ENCODE measurements around the gene MSANTD7.
"Not testable (repeated sequence)": the region's sequence is repeated elsewhere in the genome, so short reads cannot be mapped to it uniquely, and the experiment has no call there.

The MSANTD7 gene

GRCh38 chr10:14815681-14816080 lies 22.4 kb upstream of the MSANTD7 start:
- no peak for TF ChIP-seq SPI1 (IDR thresholded peaks at IDR 0.05; ENCODE audit: borderline replicate concordance, low read depth)
- no peak for TF ChIP-seq GABPA (IDR thresholded peaks at IDR 0.05; ENCODE audit: low read depth)
- Histone ChIP-seq H3K27me3 (ENCODE audit: insufficient read depth, poor library complexity, severe bottlenecking) (no peaks in the 10 kb centered on the region), H3K27ac (replicated peaks) (no peak overlapping the region), H3K4me3 (replicated peaks; ENCODE audit: insufficient read depth, low read length) (no peak overlapping the region)
- DNase-seq (ENCODE audit: low read depth in 1 of 2, low spot score in 1 of 2), result no peak

- not testable (repeated sequence) for DNase-seq (ENCODE audit: low read depth in 1 of 2, low spot score in 1 of 2); H3K27me3 ChIP-seq (ENCODE audit: insufficient read depth, poor library complexity, severe bottlenecking); H3K27ac ChIP-seq (replicated peaks); H3K4me3 ChIP-seq (replicated peaks; ENCODE audit: insufficient read depth, low read length)
Measured at GRCh38 chr10:14816717-14817116, 21.4 kb upstream of the MSANTD7 start.

- no peak for DNase-seq (ENCODE audit: low read depth in 1 of 2, low spot score in 1 of 2)
Measured at GRCh38 chr10:14820010-14820774, 17.9 kb upstream of the MSANTD7 start.

GRCh38 chr10:14820775-14821154 lies 17.3 kb upstream of the MSANTD7 start:
- peak overlapping the region; percentile 46 for H3K27ac ChIP-seq (replicated peaks)
- TF ChIP-seq SPI1 (IDR thresholded peaks at IDR 0.05; ENCODE audit: borderline replicate concordance, low read depth), result peak; percentile 55; the same call in 1 of the 2 replicates
- TF ChIP-seq POLR2AphosphoS5 (IDR thresholded peaks at IDR 0.05; ENCODE audit: low read depth), result no peak
- TF ChIP-seq REST (IDR thresholded peaks at IDR 0.05; ENCODE audit: insufficient replicate concordance, low read depth), result no peak
- H3K4me3 ChIP-seq (replicated peaks; ENCODE audit: insufficient read depth, low read length), result no peak overlapping the region
- no peaks in the 10 kb centered on the region for H3K27me3 ChIP-seq (ENCODE audit: insufficient read depth, poor library complexity, severe bottlenecking)
- peak in 1 of 2 experiments; percentile 58 for DNase-seq (ENCODE audit: low read depth in 1 of 2, low spot score in 1 of 2)

More at GRCh38 chr10:14820010-14820774, 17.9 kb upstream of the MSANTD7 start:
- no peaks in the 10 kb centered on the region for H3K27me3 ChIP-seq (ENCODE audit: insufficient read depth, poor library complexity, severe bottlenecking)
- no peak overlapping the region for H3K4me3 ChIP-seq (replicated peaks; ENCODE audit: insufficient read depth, low read length)
- peak overlapping the region; percentile 46; the same call in 1 of the 2 replicates for H3K27ac ChIP-seq (replicated peaks)
- TF ChIP-seq POLR2AphosphoS5 (IDR thresholded peaks at IDR 0.05; ENCODE audit: low read depth) (no peak), REST (IDR thresholded peaks at IDR 0.05; ENCODE audit: insufficient replicate concordance, low read depth) (no peak), GABPA (IDR thresholded peaks at IDR 0.05; ENCODE audit: low read depth) (no peak), SPI1 (IDR thresholded peaks at IDR 0.05; ENCODE audit: borderline replicate concordance, low read depth) (no peak), CTCF (IDR thresholded peaks at IDR 0.05; ENCODE audit: insufficient read depth, low read length) (no peak)

- TF ChIP-seq SPI1 (IDR thresholded peaks at IDR 0.05; ENCODE audit: borderline replicate concordance, low read depth) (no peak), CTCF (IDR thresholded peaks at IDR 0.05; ENCODE audit: insufficient read depth, low read length) (no peak), POLR2AphosphoS5 (IDR thresholded peaks at IDR 0.05; ENCODE audit: low read depth) (no peak), REST (IDR thresholded peaks at IDR 0.05; ENCODE audit: insufficient replicate concordance, low read depth) (no peak), GABPA (IDR thresholded peaks at IDR 0.05; ENCODE audit: low read depth) (no peak)
- no peak for DNase-seq (ENCODE audit: low read depth in 1 of 2, low spot score in 1 of 2)
- H3K27ac ChIP-seq (replicated peaks), result no peak overlapping the region; the same call in 1 of the 2 replicates
Measured at GRCh38 chr10:14821635-14822375, 16.3 kb upstream of the MSANTD7 start.

More at GRCh38 chr10:14821635-14822375, 16.3 kb upstream of the MSANTD7 start:
- H3K27me3 ChIP-seq (ENCODE audit: insufficient read depth, poor library complexity, severe bottlenecking), result no peaks in the 10 kb centered on the region
- no peak overlapping the region for H3K4me3 ChIP-seq (replicated peaks; ENCODE audit: insufficient read depth, low read length)
